Caco-2 (cell line): ENCODE measurements around the gene RBM33. TPM values are rescaled to one million over a fixed set of nuclear protein-coding genes. Genes with fewer than 3 reads are reported as not detected.
A peak's percentile ranks its signal among the peaks of the same experiment; 100 is the strongest.

Experiments
- BruUV-seq: library from RNA; stranded (reverse); fragments of 400-500 nt; replicated peaks from 2 replicates; lab custom pipeline; 2021; lab: Mats Ljungman, UMichigan
- CTCF ChIA-PET: fragments of 300-600 bp; sonication (Branson Sonifier 250); formaldehyde crosslinking; loops from one replicate; lab custom pipeline; 2022; ENCODE audit warnings: antibody characterized with exemption; lab: Charles Lee
- POLR2A ChIA-PET: fragments of 300-600 bp; sonication (Branson Sonifier 250); formaldehyde crosslinking; loops from one replicate; lab custom pipeline; 2022; ENCODE audit warnings: antibody characterized with exemption; lab: Charles Lee
- DNase-seq, 2 experiments: peaks; one replicate each; pipeline versions ENCODE4 v3.0.0 to v3.0.0-alpha.2; 2020 to 2022
- H3K27me3 ChIP-seq: replicated peaks from 2 replicates; pipeline ENCODE4 v1.6.0; 2011; ENCODE audit warnings: low read length; ENCODE audit not compliant: control insufficient read depth, insufficient read depth
- H3K36me3 ChIP-seq: 2 replicates; pipeline ENCODE4 v1.5.1; 2011; ENCODE audit warnings: low read length; ENCODE audit not compliant: control insufficient read depth, insufficient read depth
- H3K4me1 ChIP-seq: fragments of 250-450 bp; sonication (Bioruptor Pico); 2 replicates; pipeline ENCODE4 v1.5.1; 2020; ENCODE audit warnings: mild to moderate bottlenecking
- H3K4me3 ChIP-seq: 2 replicates; pipeline ENCODE4 v1.5.1; 2011; ENCODE audit warnings: low read depth, mild to moderate bottlenecking, control low read depth, low read length
- H3K9me3 ChIP-seq: fragments of 250-450 bp; sonication (Bioruptor Pico); 2 replicates; pipeline ENCODE4 v1.5.1; 2020; ENCODE audit warnings: mild to moderate bottlenecking, moderate library complexity
- H3K27ac Mint-ChIP-seq: one replicate; pipeline ENCODE4 v1.8.0; 2022; ENCODE audit warnings: mixed read lengths; ENCODE audit not compliant: unreplicated experiment
- H3K27me3 Mint-ChIP-seq: one replicate; pipeline ENCODE4 v1.8.0; 2022; ENCODE audit warnings: mixed read lengths; ENCODE audit not compliant: insufficient read depth, unreplicated experiment
- H3K36me3 Mint-ChIP-seq: one replicate; pipeline ENCODE4 v1.8.0; 2022; ENCODE audit warnings: mild to moderate bottlenecking, mixed read lengths; ENCODE audit not compliant: insufficient read depth, unreplicated experiment
- H3K4me1 Mint-ChIP-seq: one replicate; pipeline ENCODE4 v1.8.0; 2022; ENCODE audit warnings: low read depth, mixed read lengths; ENCODE audit not compliant: unreplicated experiment
- H3K4me3 Mint-ChIP-seq: one replicate; pipeline ENCODE4 v1.8.0; 2022; ENCODE audit warnings: mild to moderate bottlenecking, moderate library complexity, mixed read lengths; ENCODE audit not compliant: unreplicated experiment
- H3K9me3 Mint-ChIP-seq: one replicate; pipeline ENCODE4 v1.8.0; 2022; ENCODE audit warnings: mixed read lengths; ENCODE audit not compliant: unreplicated experiment
- intact Hi-C: fragments of 100-400 bp; cut with micrococcal nuclease; formaldehyde crosslinking; loops from one replicate; pipeline ENCODE4 v1.10.0; 2022; ENCODE audit not compliant: unreplicated experiment
- total RNA-seq: library from RNA; stranded (reverse); gene quantifications from 2 replicates; pipeline ENCODE4 v1.2.3, GENCODE V29; 2022
- TF ChIP-seq, protein P1 (sequence below), 2 experiments: fragments of 200-600 bp in 1 of 2; IDR thresholded peaks; 1 replicate in 1 of 2; 2 replicates in 1 of 2; pipeline versions ENCODE4 v1.5.1 to v1.8.0; 2011 to 2022; ENCODE audit warnings: antibody characterized with exemption in 1 of 2, control low read depth in 1 of 2, inconsistent platforms in 1 of 2, low read depth in 1 of 2, low read length in 1 of 2, mild to moderate bottlenecking in 1 of 2, moderate library complexity in 1 of 2; ENCODE audit not compliant: insufficient read depth in 1 of 2, severe bottlenecking in 1 of 2, unreplicated experiment in 1 of 2

Gene RBM33
- total RNA-seq, 1 experiment from 2014 or later: 82.8 TPM

DNA sequence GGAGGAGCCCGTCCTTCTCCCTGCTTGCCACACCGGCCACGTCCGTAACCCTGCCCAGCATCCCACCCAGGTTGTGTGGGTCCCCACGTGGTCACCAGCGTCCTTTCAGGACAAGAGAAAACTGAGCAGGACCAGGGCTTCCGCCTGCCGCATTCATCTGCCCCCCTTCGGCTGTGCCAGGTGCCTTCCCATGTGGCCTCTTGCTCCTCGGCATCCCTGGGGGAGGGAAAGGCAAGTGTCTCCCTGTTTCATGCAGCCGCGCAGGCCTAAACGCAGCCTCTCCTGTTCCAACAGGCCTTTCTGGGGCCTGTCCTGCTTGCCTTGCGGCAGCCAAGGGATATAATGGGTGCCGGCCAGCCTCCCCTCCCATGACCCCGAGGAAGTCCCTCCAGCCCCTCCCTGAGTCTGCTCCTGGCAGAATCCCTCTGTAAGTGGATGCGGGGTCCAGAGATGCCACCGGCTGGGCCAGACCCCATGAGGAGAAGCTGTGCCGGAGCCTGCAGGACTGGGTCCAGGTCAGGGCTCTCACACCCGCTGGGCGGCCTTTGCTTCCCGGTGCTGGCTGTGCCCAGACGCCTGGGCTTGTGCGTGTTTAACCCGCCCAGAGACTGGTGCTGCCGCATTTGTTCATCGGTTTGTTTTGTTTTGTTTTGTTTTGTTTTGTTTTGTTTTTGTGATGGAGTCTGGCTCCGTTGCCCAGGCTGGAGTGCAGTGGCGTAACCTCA lies 144.7 kb downstream of the RBM33 start:
- Histone ChIP-seq H3K4me1 (no peaks in the 10 kb centered on the region), H3K36me3 (no peaks in the 10 kb centered on the region; the same call in 1 of the 2 replicates), H3K9me3 (no peaks in the 10 kb centered on the region), H3K27me3 (no peaks in the 10 kb centered on the region), H3K4me3 (no peak overlapping the region)
- H3K27me3 Mint-ChIP-seq: no peaks in the 10 kb centered on the region
- no peaks in the 10 kb centered on the region for H3K9me3 Mint-ChIP-seq
- intact Hi-C loops: no loop called here
- H3K4me3 Mint-ChIP-seq: no peak overlapping the region
- TF ChIP-seq, protein P1, sequence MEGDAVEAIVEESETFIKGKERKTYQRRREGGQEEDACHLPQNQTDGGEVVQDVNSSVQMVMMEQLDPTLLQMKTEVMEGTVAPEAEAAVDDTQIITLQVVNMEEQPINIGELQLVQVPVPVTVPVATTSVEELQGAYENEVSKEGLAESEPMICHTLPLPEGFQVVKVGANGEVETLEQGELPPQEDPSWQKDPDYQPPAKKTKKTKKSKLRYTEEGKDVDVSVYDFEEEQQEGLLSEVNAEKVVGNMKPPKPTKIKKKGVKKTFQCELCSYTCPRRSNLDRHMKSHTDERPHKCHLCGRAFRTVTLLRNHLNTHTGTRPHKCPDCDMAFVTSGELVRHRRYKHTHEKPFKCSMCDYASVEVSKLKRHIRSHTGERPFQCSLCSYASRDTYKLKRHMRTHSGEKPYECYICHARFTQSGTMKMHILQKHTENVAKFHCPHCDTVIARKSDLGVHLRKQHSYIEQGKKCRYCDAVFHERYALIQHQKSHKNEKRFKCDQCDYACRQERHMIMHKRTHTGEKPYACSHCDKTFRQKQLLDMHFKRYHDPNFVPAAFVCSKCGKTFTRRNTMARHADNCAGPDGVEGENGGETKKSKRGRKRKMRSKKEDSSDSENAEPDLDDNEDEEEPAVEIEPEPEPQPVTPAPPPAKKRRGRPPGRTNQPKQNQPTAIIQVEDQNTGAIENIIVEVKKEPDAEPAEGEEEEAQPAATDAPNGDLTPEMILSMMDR (IDR thresholded peaks at IDR 0.05; ENCODE audit: insufficient read depth in 1 of 2, low read depth in 1 of 2, low read length in 1 of 2, severe bottlenecking in 1 of 2, unreplicated experiment in 1 of 2): no peak
- peaks cover 16% of the 10 kb centered on the region for H3K36me3 Mint-ChIP-seq
- no peak overlapping the region for H3K27ac Mint-ChIP-seq
- ChIA-PET POLR2A (no interaction called here), CTCF (no interaction called here)
- H3K4me1 Mint-ChIP-seq: no peaks in the 10 kb centered on the region
- no TSS peak for BruUV-seq
- DNase-seq: peak in 1 of 2 experiments; percentile 40

DNA sequence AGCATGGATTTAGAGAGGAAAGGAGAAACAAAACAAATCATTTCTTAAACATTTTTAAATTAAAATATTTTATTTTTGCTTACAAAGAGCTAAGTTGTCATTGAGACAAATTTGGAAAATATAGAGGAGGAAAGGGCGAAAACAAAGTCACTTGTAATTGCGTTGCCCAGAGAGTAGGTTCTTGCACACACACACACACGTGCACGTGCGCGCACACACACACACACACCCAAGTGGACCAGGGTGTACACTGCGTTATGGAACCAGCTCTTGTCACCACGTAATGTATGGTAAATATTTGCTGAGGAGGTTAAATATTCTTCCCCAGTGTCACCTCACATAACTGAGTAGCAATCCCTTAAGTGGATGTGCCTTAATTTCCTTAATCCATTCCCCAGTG lies 146.2 kb downstream of the RBM33 start:
- Histone ChIP-seq H3K4me1 (no peaks in the 10 kb centered on the region), H3K4me3 (no peak overlapping the region), H3K27me3 (no peaks in the 10 kb centered on the region), H3K36me3 (no peaks in the 10 kb centered on the region), H3K9me3 (no peaks in the 10 kb centered on the region)
- ChIA-PET CTCF (no interaction called here), POLR2A (no interaction called here)
- Mint-ChIP-seq H3K27ac (no peak overlapping the region), H3K4me1 (no peaks in the 10 kb centered on the region), H3K4me3 (no peak overlapping the region), H3K36me3 (peaks cover 14% of the 10 kb centered on the region), H3K27me3 (no peaks in the 10 kb centered on the region), H3K9me3 (no peaks in the 10 kb centered on the region)
- no peak for DNase-seq
- intact Hi-C loops: no loop called here
- TF ChIP-seq, protein P1 (IDR thresholded peaks at IDR 0.05; ENCODE audit: insufficient read depth in 1 of 2, low read depth in 1 of 2, low read length in 1 of 2, severe bottlenecking in 1 of 2, unreplicated experiment in 1 of 2): no peak
- no TSS peak for BruUV-seq

DNA sequence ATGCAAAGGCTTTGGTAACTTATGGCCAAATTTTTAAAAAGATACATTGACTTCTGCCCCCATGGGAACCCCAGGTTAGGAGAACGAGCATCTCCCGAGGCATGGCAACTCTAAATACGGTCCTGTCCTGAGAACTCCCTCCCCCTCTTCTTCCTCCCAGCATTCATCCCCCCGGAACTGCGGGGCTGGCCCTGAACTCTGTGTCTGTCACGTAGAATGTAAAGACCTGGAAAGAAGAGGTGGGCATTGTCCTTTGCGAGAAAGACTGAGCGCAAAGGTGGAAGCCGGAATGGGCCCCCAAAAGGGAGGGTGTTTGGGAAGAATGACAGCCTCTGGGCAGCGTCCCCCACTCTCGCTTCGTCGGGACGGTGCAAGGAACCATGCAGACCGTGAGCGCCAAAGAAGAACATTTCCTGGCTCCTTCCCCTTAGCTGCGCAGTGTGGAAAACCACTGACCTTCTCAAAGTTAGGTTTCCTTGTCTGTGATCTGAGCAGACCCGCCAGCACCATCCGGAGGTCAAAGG lies 146.8 kb downstream of the RBM33 start:
- Mint-ChIP-seq H3K27ac (no peak overlapping the region), H3K27me3 (no peaks in the 10 kb centered on the region), H3K4me1 (no peaks in the 10 kb centered on the region), H3K36me3 (peaks cover 14% of the 10 kb centered on the region), H3K9me3 (no peaks in the 10 kb centered on the region), H3K4me3 (no peak overlapping the region)
- no peaks in the 10 kb centered on the region for H3K27me3 ChIP-seq
- TF ChIP-seq, protein P1 (IDR thresholded peaks at IDR 0.05; ENCODE audit: insufficient read depth in 1 of 2, low read depth in 1 of 2, low read length in 1 of 2, severe bottlenecking in 1 of 2, unreplicated experiment in 1 of 2): no peak
- DNase-seq: no peak
- intact Hi-C loops: no loop called here
- peaks cover 1% of the 10 kb centered on the region; the same call in 1 of the 2 replicates for H3K4me1 ChIP-seq
- BruUV-seq: no TSS peak
- CTCF ChIA-PET: no interaction called here
- no peaks in the 10 kb centered on the region for H3K9me3 ChIP-seq
- POLR2A ChIA-PET: no interaction called here
- H3K36me3 ChIP-seq: no peaks in the 10 kb centered on the region
- H3K4me3 ChIP-seq: no peak overlapping the region
